Measurements from ENCODE around the gene ZNF335. TPM values are rescaled to one million over a fixed set of nuclear protein-coding genes. Genes with fewer than 3 reads are reported as not detected.
"Not testable (repeated sequence)": the region's sequence is repeated elsewhere in the genome, so short reads cannot be mapped to it uniquely, and the experiment has no call there.

Gene ZNF335
- polyA plus RNA-seq, 1 donor, result 11.4 TPM

GRCh38 chr20:45911486-45912343, 60.3 kb downstream of the ZNF335 start, which contains the start of gene PLTP:
Gene PLTP, minus strand, starts transcription at chr20:45912155. Its CDS starts 703 bp downstream, at chr20:45911452.
- DNase-seq (ENCODE audit: low read depth), result no peak

- DNase-seq (ENCODE audit: low read depth), result peak; percentile 84
Observed at GRCh38 chr20:45910670-45911485, 61.1 kb downstream of the ZNF335 start.

DNA sequence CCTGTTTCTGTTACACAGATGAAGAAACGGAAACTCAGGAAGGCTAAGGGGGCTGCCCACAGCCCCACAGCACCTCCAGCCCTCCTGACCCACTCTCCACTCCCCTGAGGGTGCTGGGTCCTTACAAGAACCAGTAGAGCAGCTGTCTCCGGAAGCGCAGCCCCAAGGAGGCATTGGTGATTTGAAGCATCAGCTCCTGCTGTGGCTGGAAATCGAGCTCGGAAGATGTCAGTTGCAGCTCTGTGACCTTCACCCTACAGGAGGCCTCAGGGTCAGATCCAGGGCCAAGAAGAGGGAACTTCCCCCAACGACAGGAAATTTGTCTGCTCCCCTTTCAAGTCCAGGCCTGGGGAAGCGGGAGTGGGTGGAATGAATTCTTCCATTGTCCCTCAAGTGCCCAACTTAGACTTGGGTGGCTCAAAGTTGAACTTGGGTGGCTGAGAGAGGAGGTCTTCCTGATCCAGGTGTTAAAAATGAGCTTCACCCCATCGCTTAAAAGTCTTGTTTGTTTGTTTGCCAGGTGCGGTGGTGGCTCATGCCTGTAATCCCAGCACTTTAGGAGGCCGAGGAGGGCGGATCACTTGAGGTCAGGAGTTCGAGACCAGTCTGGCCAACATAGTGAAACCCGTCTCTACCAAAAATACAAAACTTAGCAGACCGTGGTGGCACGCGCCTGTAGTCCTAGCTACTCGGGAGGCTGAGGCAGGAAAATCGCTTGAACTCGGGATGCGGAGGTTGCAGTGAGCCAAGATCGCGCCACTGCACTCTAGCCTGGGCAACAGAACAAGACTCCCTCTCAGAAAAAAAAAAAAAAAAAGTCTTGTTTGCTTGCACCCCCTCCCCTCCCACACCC, 62.0 kb downstream of the ZNF335 start:
- DNase-seq (ENCODE audit: low read depth), result no peak

GRCh38 chr20:45909336-45909808, 62.6 kb downstream of the ZNF335 start:
- no peak for DNase-seq (ENCODE audit: low read depth)

- DNase-seq (ENCODE audit: low read depth), result no peak
Observed at GRCh38 chr20:45908084-45908483, 63.9 kb downstream of the ZNF335 start.

GRCh38 chr20:45907219-45907948, 64.6 kb downstream of the ZNF335 start:
- DNase-seq (ENCODE audit: low read depth), result no peak

DNA sequence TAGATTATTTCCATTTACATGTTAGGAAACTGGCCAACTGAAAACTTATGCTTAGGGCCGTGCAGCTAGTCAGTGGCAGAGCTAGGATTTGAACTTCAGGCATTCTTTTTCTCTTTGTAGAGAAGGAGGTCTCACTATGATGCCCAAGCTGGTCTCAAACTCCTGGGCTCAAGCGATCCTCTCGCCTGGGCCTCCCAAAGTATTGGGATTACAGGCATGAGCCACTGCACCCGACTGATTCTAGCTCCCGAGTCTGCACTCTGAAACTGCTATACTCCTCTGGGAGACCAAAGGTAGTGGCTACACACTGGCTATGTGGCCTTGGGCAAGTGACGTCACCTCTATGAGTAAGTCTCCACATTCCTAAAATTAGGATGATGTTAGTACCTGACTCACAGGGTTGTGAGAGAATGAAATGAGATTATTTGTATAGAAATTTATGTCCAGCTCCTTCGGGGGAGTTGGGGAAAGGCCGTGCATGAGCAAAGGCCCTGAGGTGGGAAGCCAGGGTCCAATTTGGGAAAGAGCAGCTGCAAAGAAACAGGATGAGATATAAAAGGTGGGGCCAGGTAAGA, 66.4 kb downstream of the ZNF335 start:
- no peak for DNase-seq (ENCODE audit: low read depth)

DNA sequence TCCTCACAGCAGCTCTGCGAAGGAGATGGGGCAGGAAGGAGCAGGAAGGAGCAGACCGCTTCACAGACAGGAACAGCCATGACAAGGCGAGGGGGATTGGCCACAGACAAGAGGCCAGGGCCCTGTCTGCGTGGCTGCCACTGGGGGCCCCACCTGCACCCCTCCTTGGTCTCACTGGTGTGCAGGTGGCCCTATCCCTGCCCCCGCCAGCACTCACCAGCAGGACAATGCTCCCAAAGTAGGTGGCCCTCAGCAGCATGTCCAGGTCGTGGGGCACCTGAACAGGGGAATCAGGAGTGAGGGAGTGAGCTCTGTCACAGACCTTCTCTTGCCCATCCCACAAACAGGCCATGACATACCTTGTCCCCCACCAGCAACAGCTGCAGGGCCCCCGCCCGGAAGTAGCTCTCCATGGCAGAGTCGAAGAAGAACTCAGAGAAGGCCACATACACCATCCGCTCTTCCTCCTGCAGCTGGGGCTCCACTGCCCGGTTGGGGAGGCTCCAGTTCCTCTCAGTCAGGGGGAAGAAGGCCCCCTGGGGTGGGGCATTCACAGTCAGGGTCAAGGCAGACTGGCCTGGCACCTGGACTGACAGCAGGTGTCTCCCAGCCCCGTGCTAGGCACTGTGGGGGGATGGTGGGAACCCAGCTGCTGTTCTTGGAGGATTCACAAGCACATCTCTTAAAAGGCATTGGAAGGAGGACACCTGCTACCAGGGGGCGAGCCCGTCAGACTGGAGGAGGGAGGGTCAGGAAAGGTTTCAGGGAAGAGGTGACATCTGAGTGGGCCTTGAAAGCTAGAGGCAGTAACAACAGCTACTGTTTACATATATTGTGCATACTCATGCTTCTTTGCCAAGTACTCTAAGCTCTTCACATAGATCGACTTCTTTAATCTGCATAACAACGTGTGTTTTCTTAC, 67.2 kb downstream of the ZNF335 start:
- DNase-seq (ENCODE audit: low read depth), result no peak

DNA sequence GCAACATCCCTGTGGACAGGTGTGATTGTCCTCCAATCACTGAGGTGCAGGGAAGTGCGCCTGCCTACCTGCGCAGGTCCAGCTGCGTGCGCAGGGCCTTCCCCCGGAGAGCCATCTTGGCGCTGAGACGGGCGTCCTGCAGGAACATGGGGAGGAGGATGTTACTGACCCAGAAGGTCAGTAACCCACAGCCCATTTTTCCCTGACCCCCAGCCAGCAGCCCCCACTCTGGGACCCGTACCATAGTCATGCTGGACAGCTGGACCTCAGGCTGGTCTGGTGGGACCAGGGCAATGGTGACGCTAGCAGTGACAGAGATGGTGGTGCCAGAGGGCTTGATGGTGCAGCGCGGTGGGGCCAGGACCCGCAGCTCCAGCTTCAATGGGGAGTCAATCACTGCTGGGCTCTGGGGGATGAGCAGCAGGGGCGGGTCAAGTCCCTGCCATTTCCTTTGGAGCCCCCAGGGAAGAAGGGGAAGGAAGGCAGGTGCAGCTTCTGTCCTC, 69.8 kb downstream of the ZNF335 start:
- DNase-seq (ENCODE audit: low read depth), result no peak

DNA sequence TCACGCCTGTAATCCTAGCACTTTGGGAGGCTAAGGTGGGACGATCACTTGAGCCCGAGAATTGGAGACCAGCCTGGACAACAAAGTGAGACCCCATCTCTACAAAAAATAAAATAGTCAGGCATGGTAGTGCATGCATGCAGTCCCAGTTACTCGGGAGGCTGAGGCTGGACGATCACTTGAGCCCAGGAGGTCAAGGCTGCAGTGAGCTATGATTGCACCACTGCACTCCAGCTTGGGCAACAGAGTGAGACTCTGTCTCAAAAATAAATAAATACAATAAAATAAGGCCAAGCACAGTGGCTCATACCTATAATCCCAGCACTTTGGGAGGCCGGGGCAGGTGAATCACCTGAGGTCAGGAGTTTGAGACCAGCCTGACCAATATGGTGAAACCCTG, 70.7 kb downstream of the ZNF335 start:
- not testable (repeated sequence) for DNase-seq (ENCODE audit: low read depth)

- no peak for DNase-seq (ENCODE audit: low read depth)
Observed at GRCh38 chr20:45899046-45899835, 72.8 kb downstream of the ZNF335 start.

Other genes starting within 250 kb of the ZNF335 start
- gene SPINT4, start 249.9 kb downstream of the ZNF335 start, polyA plus RNA-seq (ENCODE audit: insufficient read length), result not detected
- 1.4 TPM for gene WFDC3, start 180.3 kb downstream of the ZNF335 start, polyA plus RNA-seq (ENCODE audit: insufficient read length)
- gene DNTTIP1, start 180.2 kb downstream of the ZNF335 start, polyA plus RNA-seq (ENCODE audit: insufficient read length), result 58.8 TPM
- gene UBE2C, start 159.6 kb downstream of the ZNF335 start, polyA plus RNA-seq (ENCODE audit: insufficient read length), result 27.1 TPM
- gene TNNC2, start 144.9 kb downstream of the ZNF335 start, polyA plus RNA-seq (ENCODE audit: insufficient read length), result 8,101 TPM
- 24.3 TPM for gene SNX21, start 138.4 kb downstream of the ZNF335 start, polyA plus RNA-seq (ENCODE audit: insufficient read length)
- gene ACOT8, start 114.8 kb downstream of the ZNF335 start, polyA plus RNA-seq (ENCODE audit: insufficient read length), result 23.4 TPM
- gene ZSWIM3, start 114.6 kb downstream of the ZNF335 start, polyA plus RNA-seq (ENCODE audit: insufficient read length), result 3.4 TPM
- 11.5 TPM for gene ZSWIM1, start 91.0 kb downstream of the ZNF335 start, polyA plus RNA-seq (ENCODE audit: insufficient read length)
- 10.3 TPM for gene SPATA25, start 84.6 kb downstream of the ZNF335 start, polyA plus RNA-seq (ENCODE audit: insufficient read length)
- gene NEURL2, start 81.0 kb downstream of the ZNF335 start, polyA plus RNA-seq (ENCODE audit: insufficient read length), result 20.1 TPM
- 63.9 TPM for gene CTSA, start 80.9 kb downstream of the ZNF335 start, polyA plus RNA-seq (ENCODE audit: insufficient read length)
- gene PLTP, start 60.0 kb downstream of the ZNF335 start, polyA plus RNA-seq (ENCODE audit: insufficient read length), result 15.3 TPM
- gene PCIF1, start 37.5 kb downstream of the ZNF335 start, polyA plus RNA-seq (ENCODE audit: insufficient read length), result 22.3 TPM
- 0.44 TPM for gene MMP9, start 36.7 kb upstream of the ZNF335 start, polyA plus RNA-seq (ENCODE audit: insufficient read length)
- gene SLC12A5, start 57.0 kb upstream of the ZNF335 start, polyA plus RNA-seq (ENCODE audit: insufficient read length), result 0.52 TPM
- 29.0 TPM for gene NCOA5, start 117.8 kb upstream of the ZNF335 start, polyA plus RNA-seq (ENCODE audit: insufficient read length)
- 7.4 TPM for gene CD40, start 146.1 kb upstream of the ZNF335 start, polyA plus RNA-seq (ENCODE audit: insufficient read length)

Data from forelimb muscle (tissue), 1 donor.